Peyer's patch (tissue), 4 donors: Measurements from ENCODE around the gene KCNE3. TPM values are rescaled to one million over a fixed set of nuclear protein-coding genes. Genes with fewer than 3 reads are reported as not detected.

ENCODE experiments used
- DNase-seq, 3 donors: peaks; one replicate each; pipeline ENCODE4 v3.0.0-alpha.2; 2017 to 2019
- H3K27ac ChIP-seq, 4 donors: fragments of 200-600 bp; sonication (generic); one replicate each; pipeline ENCODE4 v1.5.1; 2016 to 2019
- H3K27me3 ChIP-seq, 2 donors: fragments of 200-600 bp; sonication (generic); one replicate each; pipeline ENCODE4 v1.5.1; 2019
- H3K36me3 ChIP-seq, 3 donors: fragments of 200-600 bp; sonication (generic); one replicate each; pipeline ENCODE4 v1.5.1; 2016 to 2019
- H3K4me1 ChIP-seq, 4 donors: fragments of 200-600 bp; sonication (generic); one replicate each; pipeline ENCODE4 v1.5.1; 2016 to 2019
- H3K4me3 ChIP-seq, 4 donors: fragments of 200-600 bp; sonication (generic); 1 replicate in 3 of 4; 2 replicates in 1 of 4; pipeline ENCODE4 v1.5.1; 2016 to 2019; ENCODE audit warnings: mild to moderate bottlenecking in 1 of 4
- H3K9me3 ChIP-seq, 4 donors: fragments of 200-600 bp; sonication (generic); one replicate each; pipeline ENCODE4 v1.5.1; 2016 to 2019; ENCODE audit warnings: mild to moderate bottlenecking in 1 of 4
- CTCF ChIP-seq, 6 experiments: fragments of 450-650 bp in 4 of 6; fragments of 200-600 bp in 2 of 6; sonication (generic) in 1 of 6; IDR thresholded peaks; one replicate each; pipeline ENCODE4 v1.5.1; 2017 to 2019; ENCODE audit warnings: antibody characterized with exemption in 6 of 6, mild to moderate bottlenecking in 3 of 6, moderate library complexity in 1 of 6
- POLR2A ChIP-seq, 2 donors: fragments of 450-650 bp; IDR thresholded peaks; one replicate each; pipeline ENCODE4 v1.5.1; 2017; ENCODE audit warnings: antibody characterized with exemption in 2 of 2, mild to moderate bottlenecking in 2 of 2, moderate library complexity in 2 of 2
- total RNA-seq, 4 donors: library from RNA; depleted of rRNA; stranded (reverse); fragments of >200 nt; gene quantifications; one replicate each; pipeline ENCODE4 v1.1.0, GENCODE V29; 2016

The KCNE3 gene
- total RNA-seq, 4 donors from 2014 or later, result 13.5 to 86.0 (median 55.0) TPM

- TF ChIP-seq POLR2A (IDR thresholded peaks at IDR 0.05), result no peak
- TF ChIP-seq CTCF (IDR thresholded peaks at IDR 0.05), result no peak
- peaks cover 0 to 17% (median 0%) of the 10 kb centered on the region in 4 donors for H3K4me1 ChIP-seq
- DNase-seq, result no peak
- no peaks in the 10 kb centered on the region for H3K36me3 ChIP-seq
- no peaks in the 10 kb centered on the region for H3K27me3 ChIP-seq
- H3K27ac ChIP-seq, result no peak overlapping the region
- H3K4me3 ChIP-seq, result no peak overlapping the region
- no peaks in the 10 kb centered on the region for H3K9me3 ChIP-seq
Measured at GRCh38 chr11:74470526-74470925, 3.2 kb upstream of the KCNE3 start.

- Histone ChIP-seq H3K27me3 (no peaks in the 10 kb centered on the region), H3K4me1 (peaks cover 0 to 28% (median 0%) of the 10 kb centered on the region in 4 donors), H3K4me3 (no peak overlapping the region), H3K27ac (no peak overlapping the region), H3K9me3 (no peaks in the 10 kb centered on the region), H3K36me3 (no peaks in the 10 kb centered on the region)
- TF ChIP-seq CTCF (IDR thresholded peaks at IDR 0.05) (no peak), POLR2A (IDR thresholded peaks at IDR 0.05) (no peak)
- no peak for DNase-seq
Measured at GRCh38 chr11:74468936-74469335, 1.6 kb upstream of the KCNE3 start.

GRCh38 chr11:74468521-74468920, 1.2 kb upstream of the KCNE3 start:
- Histone ChIP-seq H3K4me3 (no peak overlapping the region), H3K27ac (peak overlapping the region in 1 of 4 donors; percentile 72), H3K36me3 (no peaks in the 10 kb centered on the region), H3K9me3 (no peaks in the 10 kb centered on the region), H3K4me1 (peaks cover 0 to 28% (median 0%) of the 10 kb centered on the region in 4 donors), H3K27me3 (no peaks in the 10 kb centered on the region)
- TF ChIP-seq CTCF (IDR thresholded peaks at IDR 0.05), result no peak
- TF ChIP-seq POLR2A (IDR thresholded peaks at IDR 0.05), result no peak
- no peak for DNase-seq

- Histone ChIP-seq H3K9me3 (no peaks in the 10 kb centered on the region), H3K27me3 (no peaks in the 10 kb centered on the region), H3K4me3 (no peak overlapping the region), H3K4me1 (peaks cover 0 to 28% (median 0%) of the 10 kb centered on the region in 4 donors), H3K27ac (peak overlapping the region in 2 of 4 donors; percentile 68 to 72), H3K36me3 (no peaks in the 10 kb centered on the region)
- TF ChIP-seq POLR2A (IDR thresholded peaks at IDR 0.05) (no peak), CTCF (IDR thresholded peaks at IDR 0.05) (no peak)
- DNase-seq, result no peak
Measured at GRCh38 chr11:74468058-74468457, 709 bp upstream of the KCNE3 start.

GRCh38 chr11:74465291-74465708, 2.0 kb downstream of the KCNE3 start:
- TF ChIP-seq CTCF (IDR thresholded peaks at IDR 0.05) (no peak), POLR2A (IDR thresholded peaks at IDR 0.05) (no peak)
- peak in 2 of 3 donors; percentile 71 to 73 for DNase-seq
- H3K4me3 ChIP-seq, result no peak overlapping the region
- no peaks in the 10 kb centered on the region for H3K36me3 ChIP-seq
- H3K4me1 ChIP-seq, result peaks cover 0 to 37% (median 0%) of the 10 kb centered on the region in 4 donors
- H3K27me3 ChIP-seq, result no peaks in the 10 kb centered on the region
- no peaks in the 10 kb centered on the region for H3K9me3 ChIP-seq
- H3K27ac ChIP-seq, result peak overlapping the region in 2 of 4 donors; percentile 51 to 68

GRCh38 chr11:74464746-74465145, 2.6 kb downstream of the KCNE3 start:
- H3K9me3 ChIP-seq, result no peaks in the 10 kb centered on the region
- peak overlapping the region in 1 of 4 donors; percentile 12 for H3K27ac ChIP-seq
- H3K4me1 ChIP-seq, result peaks cover 0 to 37% (median 0%) of the 10 kb centered on the region in 4 donors
- no peak for DNase-seq
- H3K4me3 ChIP-seq, result no peak overlapping the region
- no peak for TF ChIP-seq POLR2A (IDR thresholded peaks at IDR 0.05)
- TF ChIP-seq CTCF (IDR thresholded peaks at IDR 0.05), result no peak
- H3K36me3 ChIP-seq, result peaks cover 0 to 3% (median 0%) of the 10 kb centered on the region in 3 donors
- no peaks in the 10 kb centered on the region for H3K27me3 ChIP-seq
